Stimulated activated CD8-positive, alpha-beta memory T cell treated with anti-CD3 and anti-CD28 coated beads, Interleukin-7, amount 100 ng/mL, for 48 hours (primary cell): ENCODE results near the gene EXOC7.

Source experiments
- DNase-seq, 2 donors: peaks; one replicate each; pipeline ENCODE4 v3.0.0-alpha.2; 2020; ENCODE audit warnings: low read depth in 1 of 2; ENCODE audit errors: extremely low read depth in 1 of 2

EXOC7 gene, protein sequence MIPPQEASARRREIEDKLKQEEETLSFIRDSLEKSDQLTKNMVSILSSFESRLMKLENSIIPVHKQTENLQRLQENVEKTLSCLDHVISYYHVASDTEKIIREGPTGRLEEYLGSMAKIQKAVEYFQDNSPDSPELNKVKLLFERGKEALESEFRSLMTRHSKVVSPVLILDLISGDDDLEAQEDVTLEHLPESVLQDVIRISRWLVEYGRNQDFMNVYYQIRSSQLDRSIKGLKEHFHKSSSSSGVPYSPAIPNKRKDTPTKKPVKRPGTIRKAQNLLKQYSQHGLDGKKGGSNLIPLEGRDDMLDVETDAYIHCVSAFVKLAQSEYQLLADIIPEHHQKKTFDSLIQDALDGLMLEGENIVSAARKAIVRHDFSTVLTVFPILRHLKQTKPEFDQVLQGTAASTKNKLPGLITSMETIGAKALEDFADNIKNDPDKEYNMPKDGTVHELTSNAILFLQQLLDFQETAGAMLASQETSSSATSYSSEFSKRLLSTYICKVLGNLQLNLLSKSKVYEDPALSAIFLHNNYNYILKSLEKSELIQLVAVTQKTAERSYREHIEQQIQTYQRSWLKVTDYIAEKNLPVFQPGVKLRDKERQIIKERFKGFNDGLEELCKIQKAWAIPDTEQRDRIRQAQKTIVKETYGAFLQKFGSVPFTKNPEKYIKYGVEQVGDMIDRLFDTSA

GRCh38 chr17:76103274-76104139, at the start of gene EXOC7:
Gene EXOC7 (minus strand): TSS chr17:76103787. CDS start chr17:76103692, 95 bp downstream.
- DNase-seq: peak; percentile 80 to 90

DNA sequence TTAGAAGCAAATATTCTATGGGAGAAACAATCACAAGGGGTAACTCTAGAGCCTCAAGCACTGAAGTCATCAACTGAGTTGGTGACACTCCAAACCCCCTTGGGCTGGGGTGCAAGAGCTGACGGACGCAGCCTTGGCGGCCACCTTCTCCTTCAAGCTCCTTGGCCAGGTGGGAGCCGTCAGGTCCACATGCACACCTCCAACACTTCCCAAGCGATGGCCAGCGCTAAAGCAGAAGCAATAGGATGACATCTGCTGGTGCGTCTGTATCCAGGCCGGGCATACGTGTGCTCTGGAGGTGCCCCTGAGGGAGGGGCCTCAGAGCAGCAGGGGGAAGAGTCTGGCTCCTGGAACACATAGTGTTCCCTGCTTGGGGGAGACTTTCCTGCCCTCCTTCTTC, 49.6 kb upstream of the EXOC7 start:
- no peak for DNase-seq

GRCh38 chr17:76152591-76152990, 49.0 kb upstream of the EXOC7 start:
- DNase-seq: no peak

DNA sequence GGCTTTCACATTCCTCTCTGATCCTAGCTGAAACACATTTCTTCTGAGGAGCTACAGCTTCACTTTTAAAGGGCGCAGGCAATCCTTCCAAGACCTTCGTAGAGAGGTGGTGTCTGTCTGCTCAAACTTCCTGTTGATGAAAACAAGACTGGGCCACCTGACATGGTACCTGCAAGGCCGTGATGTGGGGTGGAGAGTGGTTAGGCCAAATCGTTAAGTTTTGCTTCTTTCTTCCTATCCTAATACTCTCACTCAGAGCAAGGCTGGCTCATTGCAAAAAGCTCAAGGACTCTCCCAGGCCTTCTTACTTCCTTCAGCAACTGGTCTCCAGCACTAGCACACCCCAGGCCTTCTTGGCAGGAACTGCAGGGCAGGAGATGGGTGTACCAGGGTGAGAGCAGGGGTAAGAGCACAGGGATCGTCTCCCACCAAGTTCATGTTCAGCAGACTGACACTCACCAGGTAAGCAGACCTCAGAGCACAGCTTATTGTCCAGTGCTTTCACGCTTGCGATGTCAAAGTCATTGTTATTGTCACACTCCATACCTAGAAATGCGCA, 48.4 kb upstream of the EXOC7 start:
- no peak for DNase-seq

GRCh38 chr17:76150712-76151622, 47.4 kb upstream of the EXOC7 start:
- no peak for DNase-seq

GRCh38 chr17:76149214-76149613, 45.6 kb upstream of the EXOC7 start:
- no peak for DNase-seq

DNA sequence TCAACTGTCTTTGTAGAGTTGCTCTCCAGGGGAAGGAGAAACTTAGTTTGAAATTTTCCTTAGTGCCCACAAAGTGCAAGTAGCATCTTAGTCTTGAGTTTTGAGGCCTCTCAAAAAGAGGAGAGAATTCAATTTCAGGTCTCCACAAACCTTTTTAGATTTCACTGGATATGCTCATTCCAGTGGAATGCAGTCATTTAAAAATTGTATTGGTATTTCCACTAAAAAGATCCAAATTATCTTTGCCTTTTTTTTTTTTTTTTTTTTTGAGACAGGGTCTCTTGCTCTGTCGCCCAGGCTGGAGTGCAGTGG, 44.4 kb upstream of the EXOC7 start:
- DNase-seq: no peak

DNA sequence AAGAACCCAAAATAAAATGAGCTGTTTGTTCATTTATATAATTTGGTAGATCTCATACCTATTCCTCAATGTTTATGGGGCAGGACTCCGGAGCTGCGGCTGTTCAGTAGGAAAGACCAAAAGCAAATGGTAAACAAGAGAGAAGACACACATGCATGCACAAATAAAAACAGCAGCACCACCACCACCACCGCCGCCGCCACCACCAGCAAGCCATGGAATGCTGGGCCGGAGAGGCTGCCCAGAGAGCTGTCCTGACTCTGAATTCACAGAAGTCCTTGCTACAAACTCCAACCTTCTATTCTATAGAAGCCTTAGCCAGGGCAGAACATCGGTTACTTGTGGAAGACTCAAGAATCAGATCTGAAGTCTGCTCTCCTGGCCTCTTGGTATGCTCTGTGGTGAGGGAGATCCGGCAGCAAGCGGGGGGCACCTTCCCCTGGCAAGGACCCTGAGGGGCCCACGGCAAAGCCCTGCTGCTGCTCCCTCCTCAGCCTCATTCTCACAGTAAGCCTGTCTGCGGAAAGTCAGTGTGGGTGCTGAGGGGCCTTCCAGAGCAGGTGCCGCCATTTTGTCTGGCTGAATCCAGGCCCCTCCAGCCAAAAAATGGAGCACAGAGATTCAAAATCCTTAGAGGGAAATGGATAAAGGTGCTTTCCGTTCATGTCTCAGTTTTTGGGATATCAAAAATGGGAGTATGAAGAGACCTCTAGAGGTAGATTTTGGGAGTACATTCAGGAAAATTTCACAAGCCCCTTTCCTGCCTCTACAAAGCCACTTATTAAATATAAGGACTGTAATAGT, 43.8 kb upstream of the EXOC7 start:
- DNase-seq: no peak

GRCh38 chr17:76146053-76146851, 42.7 kb upstream of the EXOC7 start:
- DNase-seq: no peak

GRCh38 chr17:76145231-76146052, 41.9 kb upstream of the EXOC7 start:
- DNase-seq: no peak

GRCh38 chr17:76142585-76143041, 39.0 kb upstream of the EXOC7 start:
- DNase-seq: no peak

GRCh38 chr17:76142039-76142584, 38.5 kb upstream of the EXOC7 start:
- DNase-seq: no peak

DNA sequence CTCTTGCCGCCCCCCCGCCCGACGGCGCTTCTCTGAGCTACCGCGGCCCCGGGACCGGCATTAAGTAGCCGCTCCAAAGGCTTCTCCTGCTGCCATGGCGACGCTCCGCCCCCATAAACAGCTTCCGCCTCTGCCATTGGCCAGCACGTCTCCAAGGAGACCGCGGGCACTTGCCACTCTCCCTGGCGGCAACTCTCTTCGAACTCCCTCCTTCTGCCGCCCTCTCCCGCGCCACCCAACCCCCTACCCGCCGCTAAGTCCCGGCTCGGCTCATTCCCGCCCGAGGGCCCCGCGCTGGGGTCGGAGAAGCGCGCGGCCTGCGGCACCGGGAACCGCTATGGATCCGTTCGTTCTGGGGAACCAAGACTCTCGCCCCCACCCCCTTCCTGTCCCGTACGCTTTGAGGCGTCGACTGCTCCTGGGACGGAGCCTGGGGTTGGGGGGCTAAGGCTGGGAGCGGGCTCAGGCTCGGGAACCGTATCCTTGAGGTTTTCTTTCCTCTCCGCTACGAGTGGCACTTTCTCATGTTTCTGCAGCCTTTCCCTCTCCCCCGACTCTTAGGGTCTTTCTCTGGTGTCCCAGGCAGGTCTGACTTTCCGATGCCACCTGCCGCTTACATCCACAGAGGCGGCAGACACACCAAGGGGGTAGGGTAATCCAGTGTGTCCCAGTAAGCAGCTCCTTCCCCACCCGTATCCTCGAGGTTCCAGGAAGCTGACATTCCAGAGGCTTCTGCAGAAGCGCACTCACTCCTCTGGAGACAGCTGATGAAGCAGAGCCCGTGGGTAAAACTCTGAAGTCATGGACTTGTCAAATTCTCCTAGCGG, 37.8 kb upstream of the EXOC7 start, which contains the start of gene FOXJ1:
FOXJ1 (minus strand) TSS at position 34 of the 827 bp plus-strand sequence. CDS start 850 bp downstream, outside the sequence.
- DNase-seq: peak; percentile 81 to 84

- no peak for DNase-seq
Measured at GRCh38 chr17:76140661-76141211, 37.1 kb upstream of the EXOC7 start.

GRCh38 chr17:76139801-76140660, 36.4 kb upstream of the EXOC7 start:
- DNase-seq: no peak
